BE2C (cell line): ENCODE results near the gene AP2A1. TPM values are rescaled to one million over a fixed set of nuclear protein-coding genes. Genes with fewer than 3 reads are reported as not detected.
"Not testable (repeated sequence)": the region's sequence is repeated elsewhere in the genome, so short reads cannot be mapped to it uniquely, and the experiment has no call there.

Experiments
- DNase-seq: peaks from one replicate; pipeline ENCODE4 v3.0.0-alpha.2; 2020
- H3K27me3 ChIP-seq: fragments of 250-450 bp; sonication (Bioruptor Pico); 2 replicates; pipeline ENCODE4 v1.5.1; 2020; ENCODE audit warnings: mild to moderate bottlenecking
- H3K36me3 ChIP-seq: fragments of 250-450 bp; sonication (Bioruptor Pico); 2 replicates; pipeline ENCODE4 v1.5.1; 2020; ENCODE audit warnings: mild to moderate bottlenecking
- H3K4me1 ChIP-seq: fragments of 250-450 bp; sonication (Bioruptor Pico); 2 replicates; pipeline ENCODE4 v1.5.1; 2020
- H3K4me3 ChIP-seq: 2 replicates; pipeline ENCODE4 v1.5.1; 2011; ENCODE audit warnings: low read depth, low read length
- H3K9me3 ChIP-seq: fragments of 250-450 bp; sonication (Bioruptor Pico); 2 replicates; pipeline ENCODE4 v1.5.1; 2020
- CTCF ChIP-seq: IDR thresholded peaks from 2 replicates; pipeline ENCODE4 v1.5.1; 2012; ENCODE audit warnings: mild to moderate bottlenecking, low read depth, low read length
- polyA plus RNA-seq: library from polyadenylated mRNA; unstranded; fragments of >200 nt; gene quantifications from one replicate; pipeline ENCODE4 v1.2.1, GENCODE V29; 2012; ENCODE audit warnings: low read depth, missing spikeins; ENCODE audit not compliant: insufficient read length, insufficient read depth

The AP2A1 gene
- polyA plus RNA-seq = 51.6 TPM

GRCh38 chr19:49766930-49767299, at the start of gene AP2A1:
Gene AP2A1 (plus strand): TSS chr19:49767001. CDS start chr19:49767134, 133 bp downstream.
- no peak for TF ChIP-seq CTCF
- H3K4me1 ChIP-seq = 0 out of 2 replicates have a peak, but pooled peaks cover 3% of the 10 kb centered on the region
- no peaks in the 10 kb centered on the region for H3K9me3 ChIP-seq
- H3K27me3 ChIP-seq = no peaks in the 10 kb centered on the region
- no peak for DNase-seq
- H3K4me3 ChIP-seq = peak within 1 kb of the TSS; percentile 88
- no peaks in the 10 kb centered on the region for H3K36me3 ChIP-seq

GRCh38 chr19:49718511-49718910, 48.3 kb upstream of the AP2A1 start:
- Histone ChIP-seq H3K9me3 (no peaks in the 10 kb centered on the region), H3K36me3 (no peaks in the 10 kb centered on the region), H3K4me1 (no peaks in the 10 kb centered on the region), H3K27me3 (no peaks in the 10 kb centered on the region), H3K4me3 (no peak overlapping the region)
- TF ChIP-seq CTCF = no peak
- DNase-seq = no peak

GRCh38 chr19:49718991-49719390, 47.8 kb upstream of the AP2A1 start:
- H3K36me3 ChIP-seq = no peaks in the 10 kb centered on the region
- no peaks in the 10 kb centered on the region for H3K4me1 ChIP-seq
- H3K4me3 ChIP-seq = no peak overlapping the region
- H3K27me3 ChIP-seq = no peaks in the 10 kb centered on the region
- no peak for TF ChIP-seq CTCF
- DNase-seq = no peak
- H3K9me3 ChIP-seq = no peaks in the 10 kb centered on the region

GRCh38 chr19:49719420-49719819, 47.4 kb upstream of the AP2A1 start:
- H3K4me3 ChIP-seq, H3K27me3 ChIP-seq, DNase-seq, H3K4me1 ChIP-seq, H3K9me3 ChIP-seq, H3K36me3 ChIP-seq: not testable (repeated sequence)

GRCh38 chr19:49727217-49728030, 39.4 kb upstream of the AP2A1 start:
- no peak for DNase-seq
- Histone ChIP-seq H3K9me3 (no peaks in the 10 kb centered on the region; the same call in 1 of the 2 replicates), H3K27me3 (no peaks in the 10 kb centered on the region), H3K4me3 (no peak overlapping the region), H3K4me1 (0 out of 2 replicates have a peak, but pooled peaks cover 3% of the 10 kb centered on the region), H3K36me3 (no peaks in the 10 kb centered on the region)
- no peak for TF ChIP-seq CTCF

- no peaks in the 10 kb centered on the region; the same call in 1 of the 2 replicates for H3K9me3 ChIP-seq
- H3K27me3 ChIP-seq = no peaks in the 10 kb centered on the region
- H3K4me3 ChIP-seq = no peak overlapping the region
- TF ChIP-seq CTCF = no peak
- H3K36me3 ChIP-seq = no peaks in the 10 kb centered on the region
- 0 out of 2 replicates have a peak, but pooled peaks cover 3% of the 10 kb centered on the region for H3K4me1 ChIP-seq
- DNase-seq = no peak
Measured at GRCh38 chr19:49730166-49730565, 36.6 kb upstream of the AP2A1 start.
